Esophagus muscularis mucosa (tissue), 4 donors: Measurements from ENCODE around the gene CACNA1E. TPM values are rescaled to one million over a fixed set of nuclear protein-coding genes. Genes with fewer than 3 reads are reported as not detected.

Experiments
- DNase-seq: peaks from one replicate; pipeline ENCODE4 v3.0.0-alpha.2; 2017; ENCODE audit errors: extremely low spot score
- H3K27ac ChIP-seq, 4 donors: fragments of 200-600 bp; sonication (generic); replicated peaks in 1 of 4; 1 replicate in 3 of 4; 2 replicates in 1 of 4; pipeline ENCODE4 v1.5.1; 2016 to 2019; ENCODE audit warnings: mild to moderate bottlenecking in 1 of 4
- H3K27me3 ChIP-seq, 4 donors: fragments of 200-600 bp; sonication (generic); one replicate each; pipeline versions ENCODE4 v1.5.1 to v1.6.0; 2016 to 2019
- H3K36me3 ChIP-seq, 4 donors: fragments of 200-600 bp; sonication (generic); one replicate each; pipeline ENCODE4 v1.5.1; 2016 to 2019
- H3K4me1 ChIP-seq, 4 donors: fragments of 200-600 bp; sonication (generic); one replicate each; pipeline ENCODE4 v1.5.1; 2016 to 2019
- H3K4me3 ChIP-seq, 4 donors: fragments of 200-600 bp; sonication (generic); 1 replicate in 2 of 4; 2 replicates in 2 of 4; pipeline ENCODE4 v1.5.1; 2016 to 2019; ENCODE audit warnings: mild to moderate bottlenecking in 4 of 4, moderate library complexity in 1 of 4
- H3K9me3 ChIP-seq, 4 donors: fragments of 200-600 bp; sonication (generic); 1 replicate in 3 of 4; 2 replicates in 1 of 4; pipeline ENCODE4 v1.5.1; 2016 to 2019
- CTCF ChIP-seq, 3 experiments: fragments of 200-600 bp in 2 of 3; fragments of 450-650 bp in 1 of 3; sonication (generic) in 2 of 3; IDR thresholded peaks; one replicate each; pipeline ENCODE4 v1.5.1; 2017 to 2019; ENCODE audit warnings: antibody characterized with exemption in 3 of 3, mild to moderate bottlenecking in 2 of 3, moderate library complexity in 1 of 3
- EP300 ChIP-seq: sonication (generic); formaldehyde crosslinking; IDR thresholded peaks from one replicate; pipeline ENCODE4 v1.6.1; 2017; ENCODE audit warnings: antibody characterized with exemption
- POLR2A ChIP-seq: fragments of 450-650 bp; IDR thresholded peaks from one replicate; pipeline ENCODE4 v1.6.1; 2017; ENCODE audit warnings: antibody characterized with exemption, moderate library complexity, mild to moderate bottlenecking, low read depth
- POLR2AphosphoS5 ChIP-seq, 2 donors: sonication (generic); formaldehyde crosslinking; IDR thresholded peaks; one replicate each; pipeline ENCODE4 v1.6.1; 2017; ENCODE audit warnings: antibody characterized with exemption in 2 of 2
- WGBS: methylation state at CpG from one replicate; pipeline ENCODE4 v1.1.5; 2018; 5-methylcytosine and 5-hydroxymethylcytosine counted together
- intact Hi-C: fragments of 100-400 bp; cut with DNase I; formaldehyde crosslinking; loops from one replicate; pipeline ENCODE4 v1.15.1; 2023
- total RNA-seq, 4 donors: library from RNA; depleted of rRNA; stranded (reverse); fragments of >200 nt; gene quantifications; one replicate each; pipeline versions ENCODE4 v1.1.0 to v1.2.1, GENCODE V29; 2016

Gene CACNA1E
- total RNA-seq, 4 donors from 2014 or later = under 0.01 to 0.66 (median 0.25) TPM

GRCh38 chr1:181583598-181583997 is 100.3 kb downstream of the CACNA1E start:
- 41% methylated on average over 3 of the region's 3 CpGs for WGBS
- no peak for TF ChIP-seq EP300
- TF ChIP-seq CTCF (IDR thresholded peaks at IDR 0.05) = peak in 2 of 3 experiments; percentile 15 to 34
- no peak for TF ChIP-seq POLR2A

GRCh38 chr1:181587870-181588438 is 104.6 kb downstream of the CACNA1E start:
- WGBS = 78% methylated on average over 10 of the region's 10 CpGs

More at GRCh38 chr1:181583598-181583997, 100.3 kb downstream of the CACNA1E start:
- H3K9me3 ChIP-seq = no peaks in the 10 kb centered on the region
- DNase-seq = no peak
- no peaks in the 10 kb centered on the region for H3K27me3 ChIP-seq
- intact Hi-C loops = no loop called here
- no peaks in the 10 kb centered on the region for H3K36me3 ChIP-seq
- no peak overlapping the region for H3K4me3 ChIP-seq
- no peak overlapping the region for H3K27ac ChIP-seq
- peaks cover 0 to 7% (median 3%) of the 10 kb centered on the region in 4 donors for H3K4me1 ChIP-seq

GRCh38 chr1:181588631-181589030 is 105.3 kb downstream of the CACNA1E start:
- intact Hi-C loops = no loop called here
- WGBS = 89% methylated on average over 4 of the region's 4 CpGs
- Histone ChIP-seq H3K4me3 (no peak overlapping the region), H3K36me3 (no peaks in the 10 kb centered on the region), H3K9me3 (no peaks in the 10 kb centered on the region), H3K27me3 (no peaks in the 10 kb centered on the region), H3K4me1 (no peaks in the 10 kb centered on the region), H3K27ac (no peak overlapping the region)
- TF ChIP-seq POLR2AphosphoS5 (IDR thresholded peaks at IDR 0.05) = no peak
- DNase-seq = no peak

More at GRCh38 chr1:181587870-181588438, 104.6 kb downstream of the CACNA1E start:
- Histone ChIP-seq H3K27me3 (no peaks in the 10 kb centered on the region), H3K36me3 (no peaks in the 10 kb centered on the region), H3K27ac (no peak overlapping the region), H3K9me3 (no peaks in the 10 kb centered on the region), H3K4me3 (no peak overlapping the region), H3K4me1 (no peaks in the 10 kb centered on the region)
- TF ChIP-seq POLR2AphosphoS5 (IDR thresholded peaks at IDR 0.05) (no peak), CTCF (IDR thresholded peaks at IDR 0.05) (peak in 1 of 3 experiments; percentile 28)
- no peak for DNase-seq
- intact Hi-C loops = no loop called here

GRCh38 chr1:181592255-181592859 is 109.0 kb downstream of the CACNA1E start:
- Histone ChIP-seq H3K27me3 (no peaks in the 10 kb centered on the region), H3K9me3 (no peaks in the 10 kb centered on the region), H3K4me3 (no peak overlapping the region), H3K27ac (no peak overlapping the region), H3K36me3 (no peaks in the 10 kb centered on the region), H3K4me1 (no peaks in the 10 kb centered on the region)
- intact Hi-C loops = no loop called here
- TF ChIP-seq EP300 (no peak), CTCF (IDR thresholded peaks at IDR 0.05) (no peak), POLR2AphosphoS5 (IDR thresholded peaks at IDR 0.05) (no peak), POLR2A (no peak)
- no peak for DNase-seq
- 41% methylated on average over 4 of the region's 6 CpGs for WGBS

- DNase-seq = no peak
- H3K36me3 ChIP-seq = no peaks in the 10 kb centered on the region
- H3K27ac ChIP-seq = no peak overlapping the region
- H3K4me3 ChIP-seq = no peak overlapping the region
- 79% methylated on average over 4 of the region's 4 CpGs for WGBS
- no peaks in the 10 kb centered on the region for H3K4me1 ChIP-seq
- TF ChIP-seq CTCF (IDR thresholded peaks at IDR 0.05) = no peak
- no peak for TF ChIP-seq EP300
- no peak for TF ChIP-seq POLR2A
- TF ChIP-seq POLR2AphosphoS5 (IDR thresholded peaks at IDR 0.05) = no peak
- H3K27me3 ChIP-seq = no peaks in the 10 kb centered on the region
- intact Hi-C loops = no loop called here
- no peaks in the 10 kb centered on the region for H3K9me3 ChIP-seq
Measured at GRCh38 chr1:181593042-181593441, 109.7 kb downstream of the CACNA1E start.
